HCT116 (cell line): ENCODE measurements around the gene MT2A. TPM values are rescaled to one million over a fixed set of nuclear protein-coding genes. Genes with fewer than 3 reads are reported as not detected.

Experiments used
- ATAC-seq: fragments of 200-7000 bp; cut with Tn5 transposase; 2 replicates; pipeline ENCODE4 v1.9.1; 2020; ENCODE audit warnings: mild to moderate bottlenecking, moderate library complexity
- BruUV-seq: library from RNA; stranded (reverse); fragments of 400-500 nt; replicated peaks from 2 replicates; lab custom pipeline; 2021; lab: Mats Ljungman, UMichigan
- CTCF ChIA-PET: fragments of 300-600 bp; sonication (Branson Sonifier 250); formaldehyde crosslinking; loops from one replicate; lab custom pipeline; 2021; ENCODE audit warnings: antibody characterized with exemption; lab: Charles Lee
- POLR2A ChIA-PET: fragments of 300-600, 350-600 bp; sonication (Branson Sonifier 250); formaldehyde crosslinking; loops from one replicate; lab custom pipeline; 2021; ENCODE audit warnings: antibody characterized with exemption; lab: Charles Lee
- RAD21 ChIA-PET, 2 experiments: fragments of 300-600 bp; sonication (Branson Sonifier 250); formaldehyde crosslinking; loops; one replicate each; lab custom pipeline; 2023; ENCODE audit warnings: low total read pairs in 2 of 2; ENCODE audit not compliant: uncharacterized antibody in 2 of 2, unreplicated experiment in 2 of 2, low non-redundant PET in 1 of 2; lab: Charles Lee
- DNase-seq: peaks from one replicate; pipeline ENCODE4 v3.0.0-alpha.2; 2010; ENCODE audit warnings: low read depth, low spot score
- H2AFZ ChIP-seq: fragments of 200-600 bp; shearing (Covaris generic), sonication (generic); 2 replicates; pipeline ENCODE4 v1.6.1; 2017; ENCODE audit warnings: low read depth, mixed run types, mixed read lengths, antibody characterized with exemption, low read length; ENCODE audit not compliant: poor library complexity, severe bottlenecking
- H3K27ac ChIP-seq: 2 replicates; pipeline ENCODE4 v1.5.1; 2012; ENCODE audit warnings: low read depth, low read length
- H3K27me3 ChIP-seq: fragments of 200-600 bp; sonication (generic); 2 replicates; pipeline ENCODE4 v1.6.1; 2016; ENCODE audit warnings: mixed run types, low read length, mixed read lengths; ENCODE audit not compliant: insufficient read depth
- H3K36me3 ChIP-seq, 2 experiments: fragments of 200-500 bp in 1 of 2; fragments of 200-600 bp in 1 of 2; sonication (Bioruptor generic) in 1 of 2; sonication (generic) in 1 of 2; 2 replicates each; pipeline versions ENCODE4 v1.5.1 to v1.6.1; 2014 to 2016; ENCODE audit warnings: low read length in 2 of 2, inconsistent platforms in 1 of 2, mixed read lengths in 1 of 2, mixed run types in 1 of 2; ENCODE audit not compliant: insufficient read depth in 2 of 2, control insufficient read depth in 1 of 2
- H3K4me1 ChIP-seq, 2 experiments: fragments of 200-600 bp in 1 of 2; sonication (generic) in 1 of 2; 2 replicates each; pipeline versions ENCODE4 v1.5.1 to v1.6.1; 2012 to 2017; ENCODE audit warnings: low read length in 2 of 2, inconsistent platforms in 1 of 2, mild to moderate bottlenecking in 1 of 2, mixed read lengths in 1 of 2, mixed run types in 1 of 2, moderate library complexity in 1 of 2; ENCODE audit not compliant: insufficient read depth in 2 of 2, control insufficient read depth in 1 of 2
- H3K4me2 ChIP-seq: fragments of 200-600 bp; sonication (generic); 2 replicates; pipeline ENCODE4 v1.6.1; 2017; ENCODE audit warnings: mixed run types, low read length, mixed read lengths
- H3K4me3 ChIP-seq, 2 experiments: fragments of 200-600 bp in 1 of 2; sonication (generic) in 1 of 2; replicated peaks in 1 of 2; 2 replicates each; pipeline ENCODE4 v1.5.1; 2011 to 2016; ENCODE audit warnings: low read length in 2 of 2, control low read depth in 1 of 2, low read depth in 1 of 2, mild to moderate bottlenecking in 1 of 2, mixed read lengths in 1 of 2, mixed run types in 1 of 2
- H3K79me2 ChIP-seq: fragments of 200-600 bp; sonication (generic); 2 replicates; pipeline ENCODE4 v1.6.1; 2017; ENCODE audit warnings: mild to moderate bottlenecking, mixed run types, low read length, moderate library complexity, mixed read lengths; ENCODE audit not compliant: insufficient read depth
- H3K9ac ChIP-seq: fragments of 200-600 bp; sonication (generic); 2 replicates; pipeline ENCODE4 v1.6.1; 2016; ENCODE audit warnings: low read length, mixed read lengths
- H3K9me2 ChIP-seq: fragments of 200-600 bp; sonication (generic), shearing (Covaris generic); 2 replicates; pipeline ENCODE4 v1.6.1; 2017; ENCODE audit warnings: mixed run types, mild to moderate bottlenecking, moderate library complexity; ENCODE audit not compliant: insufficient read depth
- H3K9me3 ChIP-seq, 2 experiments: fragments of 200-500 bp in 1 of 2; fragments of 200-600 bp in 1 of 2; sonication (Bioruptor generic) in 1 of 2; sonication (generic) in 1 of 2; 2 replicates each; pipeline ENCODE4 v1.6.1; 2014 to 2017; ENCODE audit warnings: low read length in 2 of 2, mixed read lengths in 2 of 2, inconsistent platforms in 1 of 2, low read depth in 1 of 2, mild to moderate bottlenecking in 1 of 2, mixed run types in 1 of 2, moderate library complexity in 1 of 2; ENCODE audit not compliant: control insufficient read depth in 1 of 2, insufficient read depth in 1 of 2
- H4K20me1 ChIP-seq: fragments of 200-600 bp; sonication (generic), shearing (Covaris generic); 2 replicates; pipeline ENCODE4 v1.6.1; 2017; ENCODE audit warnings: mixed run types, mild to moderate bottlenecking, moderate library complexity; ENCODE audit not compliant: insufficient read depth
- CEBPB ChIP-seq: IDR thresholded peaks from 2 replicates; pipeline ENCODE4 v1.6.1; 2012; ENCODE audit warnings: low read depth
- CTCF ChIP-seq, 3 experiments: fragments of 200-600 bp in 1 of 3; sonication (generic) in 1 of 3; IDR thresholded peaks in 2 of 3; conservative IDR thresholded peaks in 1 of 3; 2 replicates each; pipeline ENCODE4 v1.5.1; 2012 to 2017; ENCODE audit warnings: low read depth in 2 of 3, low read length in 2 of 3, antibody characterized with exemption in 1 of 3, borderline replicate concordance in 1 of 3, control low read depth in 1 of 3, mild to moderate bottlenecking in 1 of 3, mixed read lengths in 1 of 3, mixed run types in 1 of 3, moderate library complexity in 1 of 3; ENCODE audit not compliant: insufficient read depth in 1 of 3
- EZH2phosphoT487 ChIP-seq: fragments of 200-600 bp; IDR thresholded peaks from 2 replicates; pipeline ENCODE4 v1.6.1; 2018; ENCODE audit warnings: antibody characterized with exemption, borderline replicate concordance
- YY1 ChIP-seq: IDR thresholded peaks from 2 replicates; pipeline ENCODE4 v1.6.1; 2011; ENCODE audit warnings: low read length, low read depth, moderate library complexity, mild to moderate bottlenecking; ENCODE audit not compliant: insufficient replicate concordance; ENCODE audit errors: extremely low read depth
- ZBTB33 ChIP-seq: IDR thresholded peaks from 2 replicates; pipeline ENCODE4 v1.6.1; 2011; ENCODE audit warnings: mild to moderate bottlenecking, low read length, moderate library complexity; ENCODE audit not compliant: insufficient replicate concordance; ENCODE audit errors: extremely low read depth
- ZNF274 ChIP-seq: fragments of 200-500 bp; sonication (Bioruptor generic); IDR thresholded peaks from 2 replicates; pipeline ENCODE4 v1.6.1; 2014; ENCODE audit warnings: mild to moderate bottlenecking, low read depth, low read length, inconsistent platforms
- intact Hi-C: fragments of 100-400 bp; cut with micrococcal nuclease; formaldehyde crosslinking; loops from 2 replicates; pipeline ENCODE4 v1.10.0; 2022
- total RNA-seq: library from RNA; stranded (reverse); gene quantifications from one replicate; pipeline ENCODE4 v1.2.1, GENCODE V29; 2021; ENCODE audit not compliant: unreplicated experiment

The MT2A gene
- total RNA-seq, 1 experiment from 2014 or later: 710 TPM

- intact Hi-C loops: loop anchor here (2.0 kb wide), 1 partner anchor 86 kb away; no protein-coding TSS in a partner anchor
- H3K4me2 ChIP-seq: peak overlapping the region; percentile 52
- no peaks in the 10 kb centered on the region for H3K9me2 ChIP-seq
- TF ChIP-seq EZH2phosphoT487: no peak
- peak in 2 of 3 experiments; percentile 80 to 81; a peak in 4 of 6 replicates for TF ChIP-seq CTCF (IDR thresholded peaks at IDR 0.05 in 2 of 3, conservative IDR thresholded peaks at IDR 0.05 in 1 of 3; ENCODE audit: borderline replicate concordance in 1 of 3, insufficient read depth in 1 of 3, low read depth in 2 of 3, low read length in 2 of 3)
- no peak for TF ChIP-seq ZNF274
- TF ChIP-seq ZBTB33: no peak
- TF ChIP-seq YY1: peak; percentile 61
- no peak for TF ChIP-seq CEBPB
- no TSS peak for BruUV-seq
- H3K4me3 ChIP-seq: no peak overlapping the region
- RAD21 ChIA-PET: interaction anchor here (0.5 to 1.9 kb wide), 5 partner anchors 25 to 145 kb away, joined by 3 to 13 read pairs (median 4); no protein-coding TSS in a partner anchor
- H4K20me1 ChIP-seq: no peaks in the 10 kb centered on the region
- H3K9me3 ChIP-seq: no peaks in the 10 kb centered on the region
- peak overlapping the region; percentile 94 for H2AFZ ChIP-seq
- H3K9ac ChIP-seq: no peak overlapping the region
- POLR2A ChIA-PET: interaction anchor here (0.6 to 2.2 kb wide), 3 partner anchors 8 to 26 kb away, joined by 3 to 10 read pairs (median 7); partner anchors contain the start of genes MT1E and MT2A
- H3K27ac ChIP-seq: no peak overlapping the region
- ATAC-seq (peak; percentile 86), DNase-seq (peak; percentile 55)
- CTCF ChIA-PET: interaction anchor here (0.6 to 2.1 kb wide), 19 partner anchors 8 to 244 kb away, joined by 3 to 25 read pairs (median 4); partner anchors contain the start of genes MT1E and MT2A
- H3K36me3 ChIP-seq: no peaks in the 10 kb centered on the region
- no peaks in the 10 kb centered on the region for H3K27me3 ChIP-seq
- H3K79me2 ChIP-seq: no peaks in the 10 kb centered on the region
- H3K4me1 ChIP-seq: peaks cover 7 to 28% of the 10 kb centered on the region in 2 experiments; a peak in 3 of 4 replicates
Observed at GRCh38 chr16:56600398-56600999, 7.9 kb upstream of the MT2A start.
